Endothelial cell (in vitro differentiated cells): Measurements from ENCODE around the gene CYFIP1. TPM values are rescaled to one million over a fixed set of nuclear protein-coding genes. Genes with fewer than 3 reads are reported as not detected.
A peak's percentile ranks its signal among the peaks of the same experiment; 100 is the strongest.

Experiments
- DNase-seq: peaks from one replicate; pipeline ENCODE4 v3.0.0; 2021; ENCODE audit warnings: low spot score
- H3K27ac Mint-ChIP-seq: one replicate; pipeline ENCODE4 v1.8.0; 2021; ENCODE audit warnings: mixed read lengths, inconsistent platforms; ENCODE audit not compliant: unreplicated experiment
- H3K27me3 Mint-ChIP-seq: one replicate; pipeline ENCODE4 v1.8.0; 2021; ENCODE audit warnings: mild to moderate bottlenecking, moderate library complexity, mixed read lengths, inconsistent platforms; ENCODE audit not compliant: unreplicated experiment
- H3K36me3 Mint-ChIP-seq: one replicate; pipeline ENCODE4 v1.8.0; 2021; ENCODE audit warnings: mild to moderate bottlenecking, low read depth, mixed read lengths, inconsistent platforms; ENCODE audit not compliant: unreplicated experiment
- H3K4me1 Mint-ChIP-seq: one replicate; pipeline ENCODE4 v1.8.0; 2021; ENCODE audit warnings: mild to moderate bottlenecking, mixed read lengths, inconsistent platforms; ENCODE audit not compliant: unreplicated experiment
- H3K4me3 Mint-ChIP-seq: one replicate; pipeline ENCODE4 v1.8.0; 2021; ENCODE audit warnings: mild to moderate bottlenecking, mixed read lengths, inconsistent platforms; ENCODE audit not compliant: unreplicated experiment
- H3K9me3 Mint-ChIP-seq: one replicate; pipeline ENCODE4 v1.8.0; 2021; ENCODE audit warnings: mixed read lengths, inconsistent platforms; ENCODE audit not compliant: unreplicated experiment
- CTCF ChIP-seq: fragments of 200-600 bp; sonication (generic); IDR thresholded peaks from one replicate; pipeline ENCODE4 v1.5.0; 2021; ENCODE audit warnings: antibody characterized with exemption; ENCODE audit not compliant: unreplicated experiment
- total RNA-seq: library from RNA; stranded (reverse); fragmentation: NEBNext Ultra II Directional; extraction: Animal tissue kit (Norgen Biotek cat#: 25700); gene quantifications from one replicate; pipeline ENCODE4 v1.2.1, GENCODE V29; 2021; ENCODE audit not compliant: unreplicated experiment

Gene CYFIP1
- total RNA-seq, 1 donor from 2014 or later = 154 TPM

DNA sequence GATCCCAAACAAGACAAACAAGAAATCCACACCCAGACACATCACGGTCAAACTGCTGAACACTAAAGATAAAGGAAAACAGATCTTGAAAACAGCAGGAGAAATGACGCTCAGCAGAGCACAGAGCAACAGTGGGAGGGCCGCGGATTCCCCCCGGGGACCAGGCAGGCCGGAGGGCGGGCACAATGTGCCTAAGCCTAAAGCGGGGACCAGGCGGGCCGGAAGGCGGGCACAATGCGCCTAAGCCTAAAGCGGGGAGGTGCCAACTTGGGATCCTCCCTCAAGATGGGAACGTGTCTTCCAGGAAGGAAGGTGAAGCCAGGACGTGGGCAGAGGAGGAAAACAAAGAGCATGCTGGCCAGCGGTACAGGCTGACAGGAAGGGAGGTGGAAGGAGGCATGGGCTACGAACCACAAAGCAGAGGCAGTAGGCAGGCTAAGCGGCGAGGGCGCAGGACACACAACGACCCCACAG, 31.1 kb downstream of the CYFIP1 start:
- DNase-seq = peak; percentile 43

DNA sequence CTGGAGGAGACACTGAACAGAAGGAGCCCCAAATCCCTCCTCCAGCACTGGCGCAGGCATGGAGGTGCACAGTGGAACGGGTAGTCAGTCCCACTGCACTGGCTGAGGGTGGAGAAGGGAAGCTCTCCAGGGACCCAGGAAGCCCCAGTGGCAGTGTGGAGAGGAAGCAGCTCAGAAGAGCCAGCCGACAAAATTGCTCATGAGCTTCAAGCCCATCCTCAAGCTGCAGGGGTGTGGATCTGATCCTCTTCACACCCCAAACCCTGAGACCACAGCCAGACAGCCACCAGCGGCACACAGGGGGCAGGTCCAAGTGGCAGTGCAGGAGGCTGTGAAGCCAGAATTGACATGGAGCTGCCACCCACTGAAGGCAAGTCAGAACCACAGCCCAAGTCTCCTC, 32.1 kb downstream of the CYFIP1 start:
- peaks cover 22% of the 10 kb centered on the region for H3K4me1 Mint-ChIP-seq
- no peak overlapping the region for H3K27ac Mint-ChIP-seq
- no peak for DNase-seq
- TF ChIP-seq CTCF = no peak
- H3K27me3 Mint-ChIP-seq = peaks cover 16% of the 10 kb centered on the region
- no peaks in the 10 kb centered on the region for H3K9me3 Mint-ChIP-seq
- no peak overlapping the region for H3K4me3 Mint-ChIP-seq
- peaks cover 30% of the 10 kb centered on the region for H3K36me3 Mint-ChIP-seq

More for the DNA sequence above, 31.1 kb downstream of the CYFIP1 start:
- Mint-ChIP-seq H3K9me3 (no peaks in the 10 kb centered on the region), H3K27ac (peak overlapping the region; percentile 64), H3K4me1 (peaks cover 27% of the 10 kb centered on the region), H3K4me3 (peak overlapping the region; percentile 37), H3K27me3 (peaks cover 18% of the 10 kb centered on the region), H3K36me3 (peaks cover 28% of the 10 kb centered on the region)
- no peak for TF ChIP-seq CTCF

- H3K36me3 Mint-ChIP-seq = peaks cover 31% of the 10 kb centered on the region
- H3K27me3 Mint-ChIP-seq = peaks cover 14% of the 10 kb centered on the region
- H3K27ac Mint-ChIP-seq = peak overlapping the region; percentile 61
- H3K4me1 Mint-ChIP-seq = peaks cover 22% of the 10 kb centered on the region
- no peak overlapping the region for H3K4me3 Mint-ChIP-seq
- H3K9me3 Mint-ChIP-seq = no peaks in the 10 kb centered on the region
- no peak for TF ChIP-seq CTCF
- DNase-seq = no peak
These were observed 32.8 kb downstream of the CYFIP1 start for GRCh38 chr15:22947101-22948000.

- peaks cover 15% of the 10 kb centered on the region for H3K4me1 Mint-ChIP-seq
- H3K27me3 Mint-ChIP-seq = peaks cover 10% of the 10 kb centered on the region
- no peak for TF ChIP-seq CTCF
- DNase-seq = no peak
- peaks cover 31% of the 10 kb centered on the region for H3K36me3 Mint-ChIP-seq
- no peak overlapping the region for H3K4me3 Mint-ChIP-seq
- no peak overlapping the region for H3K27ac Mint-ChIP-seq
- no peaks in the 10 kb centered on the region for H3K9me3 Mint-ChIP-seq
These were observed 35.1 kb downstream of the CYFIP1 start for GRCh38 chr15:22945071-22945470.

DNA sequence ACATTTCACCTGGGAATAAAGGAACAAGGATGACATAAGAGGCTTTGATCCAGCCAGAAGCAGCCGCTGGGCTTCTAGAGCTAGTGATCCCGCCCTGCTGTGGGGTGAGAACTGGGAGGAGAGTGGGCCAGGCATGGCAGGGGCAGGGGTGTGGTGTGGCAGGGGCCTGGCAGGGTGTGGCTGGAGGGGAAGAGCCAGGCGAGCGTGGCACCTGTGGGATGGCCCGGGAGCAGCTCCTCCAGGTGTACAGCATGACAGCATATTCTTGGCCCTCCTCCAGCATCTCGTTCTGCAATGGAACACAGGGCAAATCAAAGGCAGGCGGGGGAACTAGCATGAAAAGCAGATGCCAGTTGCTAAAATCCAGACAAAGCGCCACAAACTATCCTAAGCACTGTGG, 35.5 kb downstream of the CYFIP1 start:
- Mint-ChIP-seq H3K9me3 (no peaks in the 10 kb centered on the region), H3K27me3 (peaks cover 9% of the 10 kb centered on the region), H3K4me3 (no peak overlapping the region), H3K4me1 (peaks cover 13% of the 10 kb centered on the region), H3K36me3 (peaks cover 30% of the 10 kb centered on the region), H3K27ac (no peak overlapping the region)
- TF ChIP-seq CTCF = no peak
- no peak for DNase-seq
